Measurements from ENCODE around the gene PRR12. TPM values are rescaled to one million over a fixed set of nuclear protein-coding genes. Genes with fewer than 3 reads are reported as not detected.

The PRR12 gene
- total and polyA plus RNA-seq, 9 of the 15 experiments (the other 6 are each of a cell fraction or from before 2014, with no cell fraction given) = 0.01 to 21.1 (median 0.98) TPM

GRCh38 chr19:49640113-49640898 lies 49.3 kb downstream of the PRR12 start, which contains the start of gene RRAS (continued):
- TF ChIP-seq ZNF318 (IDR thresholded peaks at IDR 0.05; ENCODE audit: borderline replicate concordance in 1 of 2, low read depth in 1 of 2) (peak in 1 of 2 experiments; percentile 68; a peak in 1 of 4 replicates), NR2C2 (CRISPR knock-in tag; IDR thresholded peaks at IDR 0.05) (0 out of 2 replicates have a peak, but pooled peaks have one; percentile 41), NR2C2 (tag; IDR thresholded peaks at IDR 0.05) (no peak; the same call in 1 of the 2 replicates), ATF7 (IDR thresholded peaks at IDR 0.05) (peak; percentile 93), XRCC4 (IDR thresholded peaks at IDR 0.05; ENCODE audit: extremely low read depth, insufficient read depth, insufficient read length) (no peak), CCAR2 (IDR thresholded peaks at IDR 0.05; ENCODE audit: low read depth, low read length) (no peak), SRSF7 (optimal IDR thresholded peaks at IDR 0.05; ENCODE audit: low read depth, low read length) (no peak), ZNF280A (IDR thresholded peaks at IDR 0.05; ENCODE audit: low read depth, partially characterized antibody) (no peak), JUN (IDR thresholded peaks at IDR 0.05; ENCODE audit: borderline replicate concordance, low read depth, low read length) (peak; percentile 93), JUN (CRISPR knock-in tag; IDR thresholded peaks at IDR 0.05; ENCODE audit: borderline replicate concordance) (peak; percentile 96), MCM2 (IDR thresholded peaks at IDR 0.05; ENCODE audit: low read depth) (no peak)
- TF ChIP-seq, protein P1, sequence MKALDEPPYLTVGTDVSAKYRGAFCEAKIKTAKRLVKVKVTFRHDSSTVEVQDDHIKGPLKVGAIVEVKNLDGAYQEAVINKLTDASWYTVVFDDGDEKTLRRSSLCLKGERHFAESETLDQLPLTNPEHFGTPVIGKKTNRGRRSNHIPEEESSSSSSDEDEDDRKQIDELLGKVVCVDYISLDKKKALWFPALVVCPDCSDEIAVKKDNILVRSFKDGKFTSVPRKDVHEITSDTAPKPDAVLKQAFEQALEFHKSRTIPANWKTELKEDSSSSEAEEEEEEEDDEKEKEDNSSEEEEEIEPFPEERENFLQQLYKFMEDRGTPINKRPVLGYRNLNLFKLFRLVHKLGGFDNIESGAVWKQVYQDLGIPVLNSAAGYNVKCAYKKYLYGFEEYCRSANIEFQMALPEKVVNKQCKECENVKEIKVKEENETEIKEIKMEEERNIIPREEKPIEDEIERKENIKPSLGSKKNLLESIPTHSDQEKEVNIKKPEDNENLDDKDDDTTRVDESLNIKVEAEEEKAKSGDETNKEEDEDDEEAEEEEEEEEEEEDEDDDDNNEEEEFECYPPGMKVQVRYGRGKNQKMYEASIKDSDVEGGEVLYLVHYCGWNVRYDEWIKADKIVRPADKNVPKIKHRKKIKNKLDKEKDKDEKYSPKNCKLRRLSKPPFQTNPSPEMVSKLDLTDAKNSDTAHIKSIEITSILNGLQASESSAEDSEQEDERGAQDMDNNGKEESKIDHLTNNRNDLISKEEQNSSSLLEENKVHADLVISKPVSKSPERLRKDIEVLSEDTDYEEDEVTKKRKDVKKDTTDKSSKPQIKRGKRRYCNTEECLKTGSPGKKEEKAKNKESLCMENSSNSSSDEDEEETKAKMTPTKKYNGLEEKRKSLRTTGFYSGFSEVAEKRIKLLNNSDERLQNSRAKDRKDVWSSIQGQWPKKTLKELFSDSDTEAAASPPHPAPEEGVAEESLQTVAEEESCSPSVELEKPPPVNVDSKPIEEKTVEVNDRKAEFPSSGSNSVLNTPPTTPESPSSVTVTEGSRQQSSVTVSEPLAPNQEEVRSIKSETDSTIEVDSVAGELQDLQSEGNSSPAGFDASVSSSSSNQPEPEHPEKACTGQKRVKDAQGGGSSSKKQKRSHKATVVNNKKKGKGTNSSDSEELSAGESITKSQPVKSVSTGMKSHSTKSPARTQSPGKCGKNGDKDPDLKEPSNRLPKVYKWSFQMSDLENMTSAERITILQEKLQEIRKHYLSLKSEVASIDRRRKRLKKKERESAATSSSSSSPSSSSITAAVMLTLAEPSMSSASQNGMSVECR (CRISPR knock-in tag; IDR thresholded peaks at IDR 0.05) = no peak; the same call in 1 of the 2 replicates

Measured in K562 (cell line).